CD4-positive, alpha-beta T cell treated with Interleukin-17A for 1 hour (primary cell): ENCODE measurements around the gene TIMM10.
A peak's percentile ranks its signal among the peaks of the same experiment; 100 is the strongest.

Experiments
- DNase-seq: peaks from one replicate; pipeline ENCODE4 v3.0.0-alpha.2; 2020

TIMM10 gene

GRCh38 chr11:57501953-57502352, 28.6 kb downstream of the TIMM10 start:
- no peak for DNase-seq

- DNase-seq = no peak
Observed at GRCh38 chr11:57500926-57501325, 29.6 kb downstream of the TIMM10 start.

GRCh38 chr11:57500515-57500914, 30.0 kb downstream of the TIMM10 start:
- no peak for DNase-seq

GRCh38 chr11:57499983-57500461, 30.5 kb downstream of the TIMM10 start:
- DNase-seq = no peak

- DNase-seq = peak; percentile 43
Observed at GRCh38 chr11:57499413-57499982, 31.1 kb downstream of the TIMM10 start.

- DNase-seq = no peak
Observed at GRCh38 chr11:57498540-57498939, 32.0 kb downstream of the TIMM10 start.

GRCh38 chr11:57497303-57498247, 33.0 kb downstream of the TIMM10 start:
- no peak for DNase-seq

GRCh38 chr11:57496109-57496820, 34.3 kb downstream of the TIMM10 start:
- DNase-seq = no peak

- DNase-seq = peak; percentile 76
Observed at GRCh38 chr11:57493507-57494503, 36.7 kb downstream of the TIMM10 start.

GRCh38 chr11:57491371-57492061, 39.0 kb downstream of the TIMM10 start:
- DNase-seq = peak; percentile 54

- DNase-seq = no peak
Observed at GRCh38 chr11:57490456-57491248, 39.9 kb downstream of the TIMM10 start.

- no peak for DNase-seq
Observed at GRCh38 chr11:57487920-57488659, 42.5 kb downstream of the TIMM10 start.

GRCh38 chr11:57487021-57487778, 43.4 kb downstream of the TIMM10 start:
- DNase-seq = no peak

- no peak for DNase-seq
Observed at GRCh38 chr11:57485217-57485990, 45.1 kb downstream of the TIMM10 start.

GRCh38 chr11:57484141-57484710, 46.3 kb downstream of the TIMM10 start:
- DNase-seq = no peak

- DNase-seq = no peak
Observed at GRCh38 chr11:57483562-57483918, 47.0 kb downstream of the TIMM10 start.

- peak; percentile 57 for DNase-seq
Observed at GRCh38 chr11:57482782-57483561, 47.6 kb downstream of the TIMM10 start.
